Suprapubic skin (tissue), 3 donors: Measurements from ENCODE around the gene SPECC1L.

Experiments used
- CTCF ChIP-seq, 2 donors: fragments of 200-600 bp in 1 of 2; fragments of 450-650 bp in 1 of 2; sonication (generic) in 1 of 2; IDR thresholded peaks; one replicate each; pipeline ENCODE4 v1.5.1; 2016 to 2019; ENCODE audit warnings: antibody characterized with exemption in 2 of 2, mild to moderate bottlenecking in 1 of 2, moderate library complexity in 1 of 2
- POLR2A ChIP-seq, 2 donors: fragments of 450-650 bp; IDR thresholded peaks; one replicate each; pipeline ENCODE4 v1.6.1; 2017; ENCODE audit warnings: antibody characterized with exemption in 2 of 2, mild to moderate bottlenecking in 2 of 2, moderate library complexity in 2 of 2

- TF ChIP-seq CTCF (IDR thresholded peaks at IDR 0.05): no peak
- no peak for TF ChIP-seq POLR2A (IDR thresholded peaks at IDR 0.05)
Measured at GRCh38 chr22:24384131-24384530, 113.5 kb downstream of the SPECC1L start.
